ENCODE data around the gene LPP.

Gene LPP

DNA sequence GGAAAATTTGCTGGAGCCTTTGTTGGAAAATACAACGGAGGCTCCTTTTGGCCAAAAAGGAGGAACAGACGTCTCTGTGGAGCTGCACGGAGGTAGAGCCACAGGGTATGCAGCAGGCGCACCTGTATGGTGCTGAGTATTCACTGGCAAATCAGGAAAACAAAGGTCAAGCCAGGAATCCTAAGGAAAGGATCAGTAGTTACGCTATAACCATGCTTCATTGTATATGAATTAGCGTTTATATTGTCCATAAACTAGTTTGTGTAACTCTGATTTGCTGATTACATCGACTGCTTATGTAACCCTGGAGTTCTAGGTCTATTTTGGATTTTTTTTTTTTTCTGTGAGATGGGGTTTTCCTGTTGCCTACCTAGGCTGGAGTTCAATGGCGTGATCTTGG, 45.4 kb downstream of the LPP start:
- no peak for DNase-seq

GRCh38 chr3:188200481-188200880, 46.5 kb downstream of the LPP start:
- DNase-seq: no peak

GRCh38 chr3:188202358-188203138, 48.6 kb downstream of the LPP start:
- DNase-seq: no peak

- DNase-seq: no peak
Observed at GRCh38 chr3:188204526-188204925, 50.6 kb downstream of the LPP start.

DNA sequence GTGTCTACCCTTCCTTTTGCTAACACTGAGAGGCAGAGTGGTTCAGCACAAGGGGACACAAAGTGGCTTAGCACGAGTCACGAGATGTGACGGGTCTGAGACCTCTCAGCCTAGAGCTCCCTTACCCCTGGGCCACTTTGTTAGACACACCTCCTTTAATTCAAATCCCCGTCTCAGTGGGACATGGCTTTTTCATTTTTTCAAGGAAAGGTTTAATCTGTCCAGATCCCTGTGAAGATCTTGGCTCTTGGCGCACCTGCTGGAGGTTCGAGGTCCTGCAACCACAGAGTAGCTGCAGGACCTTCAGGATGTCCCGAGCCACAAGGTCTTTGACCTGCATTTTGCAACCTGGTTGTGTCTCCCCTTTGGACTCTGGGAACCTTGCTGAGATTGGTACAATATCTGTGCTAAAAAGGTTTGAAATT, 52.0 kb downstream of the LPP start:
- no peak for DNase-seq

DNA sequence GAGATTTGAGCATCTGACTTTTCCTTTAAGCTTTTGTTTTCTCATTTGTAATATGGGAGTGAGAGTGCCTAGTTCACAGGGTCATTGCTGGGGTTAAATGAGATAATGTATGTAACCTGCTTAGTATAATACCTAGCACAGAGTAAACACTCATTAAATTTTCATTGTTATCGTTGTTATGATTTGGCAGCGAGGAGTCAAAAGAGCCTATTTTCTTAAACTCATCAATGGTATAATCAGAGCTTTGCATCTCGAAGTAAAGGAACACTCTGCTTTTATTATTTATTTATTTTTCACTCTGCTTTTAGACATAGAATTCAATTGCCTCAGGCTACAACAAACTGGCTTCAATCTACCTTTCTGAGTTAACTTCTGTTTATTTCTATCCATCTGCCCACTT, 52.8 kb downstream of the LPP start:
- DNase-seq: no peak

DNA sequence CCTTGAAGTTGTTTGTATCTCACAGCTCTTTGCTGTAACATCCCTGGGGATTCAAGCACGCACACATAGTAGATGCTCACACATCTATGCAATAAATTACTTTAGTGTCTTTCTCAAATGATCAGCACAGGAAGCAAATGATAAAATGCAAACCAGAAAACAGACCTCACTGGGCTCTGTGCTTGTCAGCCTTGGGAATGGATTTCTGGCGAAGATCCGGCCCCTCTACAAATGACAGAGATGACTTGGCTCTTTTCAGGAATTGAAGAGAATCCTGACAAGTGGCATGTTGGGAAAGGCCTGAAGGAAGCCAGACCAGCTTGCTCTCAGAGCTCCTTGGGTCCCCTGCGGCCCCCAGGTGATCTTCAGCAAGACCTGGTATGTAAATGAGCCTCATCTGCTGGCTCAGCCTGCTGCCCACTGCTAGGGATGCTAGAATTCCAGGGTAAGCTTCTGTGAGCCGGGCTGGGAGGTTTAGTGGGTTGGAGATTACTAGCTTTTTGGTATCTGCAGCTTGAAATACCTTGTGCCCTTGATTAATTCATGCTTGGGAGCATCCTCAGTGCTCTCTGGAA, 54.1 kb downstream of the LPP start:
- no peak for DNase-seq

DNA sequence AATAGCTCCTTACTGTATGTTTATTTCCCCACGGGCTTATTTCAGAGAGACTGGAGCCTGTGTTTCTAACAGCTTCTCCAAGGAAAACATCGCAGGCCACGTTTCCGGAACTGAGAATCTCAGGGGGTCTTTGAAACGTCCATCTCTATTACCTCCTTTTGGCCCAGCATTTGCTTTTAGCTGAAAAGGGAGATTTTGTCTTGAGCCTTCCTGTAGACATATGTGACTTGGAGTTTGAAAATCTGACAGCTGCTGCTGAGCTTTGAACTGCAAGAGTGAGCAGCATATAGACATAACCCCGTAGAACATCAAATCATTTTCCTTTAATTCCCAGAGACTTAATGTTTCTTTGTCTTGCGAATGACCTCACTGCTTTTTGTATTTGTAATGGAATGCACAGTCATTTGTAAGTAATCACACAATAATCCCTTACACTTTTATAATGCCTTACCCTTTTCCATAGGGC, 54.6 kb downstream of the LPP start:
- DNase-seq: no peak

DNA sequence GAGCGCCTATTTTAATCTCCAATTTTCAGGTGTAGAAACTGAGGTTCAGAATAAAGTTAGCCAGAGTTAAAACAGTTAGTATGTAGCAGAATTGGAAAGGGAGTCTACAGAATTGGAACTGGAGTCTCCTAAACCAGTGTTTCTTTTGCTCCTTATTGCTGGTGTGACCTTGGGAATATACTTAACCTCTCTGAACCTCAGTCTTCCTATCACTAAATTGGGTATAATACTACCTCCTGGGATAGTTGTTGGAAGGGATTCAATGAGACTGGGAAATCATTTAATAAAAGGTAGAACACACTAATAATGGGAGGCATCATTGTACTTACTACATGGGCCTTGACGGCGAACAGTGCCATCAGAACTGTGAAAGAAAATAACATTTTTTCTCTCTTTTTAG, 55.1 kb downstream of the LPP start:
- no peak for DNase-seq

DNA sequence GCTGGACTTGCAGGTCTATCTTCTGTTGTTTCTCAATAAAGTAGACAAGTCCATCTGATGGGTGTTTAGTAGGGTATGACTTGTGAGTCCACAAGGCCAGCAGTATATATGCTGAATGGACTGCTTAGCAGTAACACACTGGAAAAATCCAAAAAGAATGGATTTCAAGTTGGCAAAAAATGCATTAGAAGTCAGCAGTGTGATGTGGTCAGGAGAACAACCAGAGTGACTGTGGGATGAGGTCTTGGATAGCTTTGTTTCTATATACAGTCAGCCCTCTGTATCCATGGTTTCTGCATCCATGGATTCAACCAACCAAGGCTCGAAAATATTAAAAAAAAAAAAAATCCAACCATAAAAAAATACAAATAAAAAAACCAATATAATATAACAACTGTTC, 55.8 kb downstream of the LPP start:
- DNase-seq: no peak

- DNase-seq: no peak
Observed at GRCh38 chr3:188211476-188211875, 57.5 kb downstream of the LPP start.

DNA sequence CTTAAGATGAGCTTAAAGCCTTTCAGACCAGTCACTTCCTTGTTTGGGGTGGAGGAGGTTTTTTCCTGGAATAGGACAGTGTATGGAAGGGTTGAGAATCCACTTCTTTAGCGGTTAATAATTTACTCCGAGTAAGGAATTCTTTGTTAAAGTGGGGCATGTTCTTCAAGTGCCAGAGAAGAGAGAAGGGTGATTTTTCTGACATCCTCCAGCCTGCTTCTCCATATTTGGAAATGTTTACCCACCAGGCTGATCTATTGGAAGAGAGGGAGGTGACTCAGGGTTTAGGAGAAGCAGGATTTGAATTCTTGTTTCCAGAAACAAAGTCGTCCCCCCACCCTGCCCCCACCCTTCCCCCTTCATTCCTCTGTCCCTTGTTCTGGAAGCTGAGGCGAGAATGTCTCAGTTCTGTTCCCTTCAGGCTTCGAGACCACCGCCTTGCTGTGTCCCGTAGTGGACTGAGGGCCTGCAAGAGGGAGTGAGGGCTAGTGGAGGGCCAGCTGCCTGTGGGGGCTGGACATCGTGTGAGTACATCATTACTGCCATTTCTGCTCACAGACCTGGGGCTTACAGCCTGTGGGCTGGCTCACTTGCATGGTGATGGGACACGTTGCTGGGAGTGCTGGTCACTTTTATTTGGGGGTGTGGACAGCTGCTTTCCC, 58.5 kb downstream of the LPP start:
- no peak for DNase-seq

DNA sequence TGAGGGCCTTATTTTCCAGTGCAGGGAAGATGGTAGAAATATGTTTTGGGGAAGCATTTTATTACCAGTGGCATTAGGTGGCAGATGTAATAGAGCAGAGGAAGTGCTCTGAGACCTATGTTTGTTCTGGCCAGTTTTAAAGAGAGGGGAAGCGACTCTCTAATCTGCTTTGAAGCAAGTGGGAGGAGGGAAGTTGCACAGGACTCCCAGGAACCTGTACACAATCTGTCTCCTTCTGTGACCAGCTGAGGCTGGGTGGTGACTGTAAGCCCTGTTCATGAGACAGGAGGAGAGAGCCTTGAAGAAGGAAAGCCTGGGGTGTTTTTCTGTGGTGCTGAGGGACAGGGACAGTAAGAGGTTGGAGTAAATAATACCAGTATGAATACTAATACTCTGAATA, 60.5 kb downstream of the LPP start:
- DNase-seq: no peak

DNA sequence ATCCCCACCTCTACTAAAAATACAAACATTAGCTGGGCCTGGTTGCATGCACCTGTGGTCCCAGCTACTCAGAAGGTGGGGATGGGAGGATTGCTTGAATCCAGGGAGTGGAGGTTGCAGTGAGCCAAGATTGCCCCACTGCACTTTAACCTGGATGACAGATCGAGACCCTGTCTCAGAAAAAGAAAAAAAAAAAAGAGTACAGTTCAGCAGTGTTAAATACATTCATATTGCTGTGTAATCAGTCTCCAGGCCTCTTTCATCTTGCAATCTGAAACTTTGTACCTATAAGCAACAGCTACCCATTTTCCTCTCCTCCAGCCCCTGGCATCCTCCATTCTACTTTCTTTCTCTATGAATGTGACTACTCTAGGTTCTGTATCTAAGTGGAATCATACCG, 61.2 kb downstream of the LPP start:
- DNase-seq: no peak

DNA sequence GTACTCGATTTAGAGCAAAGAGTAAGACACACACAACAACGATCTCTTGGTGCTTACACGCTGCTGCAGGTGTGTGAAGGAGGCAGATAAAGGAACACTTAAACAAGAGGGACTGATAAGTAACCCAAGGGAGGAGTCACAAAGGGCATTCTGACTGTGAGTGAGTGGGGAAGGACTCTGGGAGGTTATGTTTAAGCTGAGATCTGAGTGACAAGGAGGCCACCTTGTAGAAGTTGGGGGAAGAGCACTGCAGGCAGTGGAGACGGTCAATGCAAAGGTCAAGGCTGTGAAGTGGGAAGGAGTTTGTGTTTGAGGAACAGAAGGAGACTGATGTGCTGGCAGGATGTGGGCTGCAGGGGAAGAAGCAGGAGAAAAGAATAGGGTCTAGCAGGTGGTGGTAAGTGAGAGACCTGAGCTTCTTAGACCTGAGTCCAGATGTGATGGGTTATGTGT, 63.1 kb downstream of the LPP start:
- no peak for DNase-seq

DNA sequence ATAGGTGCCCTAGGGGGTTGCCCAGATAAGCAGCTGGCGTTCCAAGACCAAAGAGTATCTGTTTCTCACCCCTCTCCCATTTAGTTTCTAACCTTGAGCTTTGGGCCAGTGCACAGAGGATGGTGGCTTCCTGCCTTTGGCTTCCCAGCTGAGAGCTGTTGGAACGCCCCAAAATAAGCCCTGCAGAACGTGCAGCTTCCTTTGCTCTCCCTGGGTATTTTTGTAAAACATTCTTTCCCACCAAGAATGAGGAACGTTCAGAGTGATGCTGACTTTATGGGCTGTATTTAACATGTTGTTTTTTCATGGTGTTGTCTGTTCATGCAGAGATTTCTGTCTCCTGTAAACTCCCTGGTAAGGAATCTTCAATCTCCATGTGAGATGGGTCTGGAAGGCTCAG, 63.8 kb downstream of the LPP start:
- no peak for DNase-seq

GRCh38 chr3:188218603-188219002, 64.6 kb downstream of the LPP start:
- no peak for DNase-seq

GRCh38 chr3:188219147-188219546, 65.2 kb downstream of the LPP start:
- no peak for DNase-seq

GRCh38 chr3:188220097-188220788, 66.3 kb downstream of the LPP start:
- no peak for DNase-seq

DNA sequence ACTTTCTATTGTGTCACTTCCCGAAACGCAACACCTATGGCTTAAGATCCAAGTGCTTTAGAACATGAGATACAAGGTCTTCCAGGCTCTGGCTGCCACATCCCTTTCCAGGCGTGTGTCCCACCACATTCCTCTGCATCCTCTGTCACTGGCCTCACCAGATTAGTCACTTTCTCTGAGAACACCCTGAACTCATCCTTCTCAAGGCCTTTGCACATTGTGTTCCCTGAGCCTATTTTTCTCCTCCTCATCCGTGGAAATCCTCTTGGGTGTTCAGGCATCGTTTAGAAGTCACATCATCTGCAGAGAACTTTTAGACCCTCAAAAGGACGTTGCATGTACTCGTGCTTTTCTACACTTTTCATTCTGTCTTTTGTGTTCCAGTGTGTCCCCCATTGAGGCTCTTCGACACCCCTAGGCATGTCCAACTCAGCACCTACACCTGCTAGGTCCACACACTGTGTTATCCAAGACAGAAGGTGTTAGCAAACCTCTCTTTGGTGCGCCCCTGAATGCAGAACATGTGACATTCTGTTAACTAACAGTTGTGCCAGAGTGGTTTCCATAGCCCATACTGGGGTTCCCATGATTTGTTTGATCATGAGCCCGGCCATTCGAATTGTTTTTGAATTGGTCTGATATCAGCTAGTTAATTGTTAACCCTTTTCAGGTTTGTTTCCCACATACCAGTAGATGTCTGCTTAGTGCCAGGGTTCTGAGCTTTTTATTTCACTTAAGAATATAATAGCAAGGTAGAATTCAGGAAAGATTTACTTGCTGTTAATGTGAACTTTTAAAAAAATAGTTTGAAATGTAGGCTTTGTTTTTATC, 67.2 kb downstream of the LPP start:
- DNase-seq: no peak

DNA sequence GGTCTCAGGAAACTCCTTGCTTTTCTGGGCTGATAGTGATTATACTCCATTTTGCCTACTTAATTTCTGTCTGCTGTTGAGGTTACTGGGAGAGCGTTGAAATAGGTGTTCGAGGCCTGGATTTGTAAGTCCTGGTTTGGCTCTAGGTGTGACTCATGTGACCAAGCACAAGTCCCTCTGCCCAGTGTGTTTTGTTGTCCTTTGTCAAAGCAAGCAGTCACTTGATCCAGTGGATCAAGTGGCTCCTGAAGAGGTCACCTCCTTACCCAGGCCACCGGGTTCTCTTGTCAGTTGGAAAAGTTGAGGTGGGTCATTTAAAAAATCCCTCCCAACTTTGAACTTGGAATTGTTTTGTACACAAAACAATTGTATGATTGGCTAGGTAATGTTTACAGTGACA, 70.0 kb downstream of the LPP start:
- DNase-seq: no peak

- no peak for DNase-seq
Observed at GRCh38 chr3:188227442-188227841, 73.5 kb downstream of the LPP start.

DNA sequence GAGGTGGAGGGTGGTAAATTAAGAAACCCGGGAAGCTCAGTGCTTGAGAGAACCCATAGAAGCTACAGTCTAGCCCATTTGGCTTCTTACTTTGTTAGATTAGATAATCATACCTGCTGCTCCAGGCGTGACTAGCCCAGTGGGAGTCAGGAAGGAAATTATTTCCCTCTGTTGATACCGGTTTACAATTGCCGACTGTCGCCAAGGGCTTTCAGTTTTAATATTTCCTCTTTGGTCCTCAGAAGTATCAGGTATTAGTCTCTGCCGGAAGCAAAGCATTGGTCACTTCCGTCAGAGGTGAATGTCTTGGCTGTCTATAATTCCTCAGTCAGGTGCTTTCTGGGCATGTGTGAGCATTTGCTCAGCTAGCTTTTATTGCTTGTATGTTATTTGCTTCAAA, 75.2 kb downstream of the LPP start:
- no peak for DNase-seq
